Effector memory CD4-positive, alpha-beta T cell (primary cell): Measurements from ENCODE around the gene GATA3.

ENCODE experiments used
- DNase-seq, 3 donors: peaks; one replicate each; pipeline ENCODE4 v3.0.0-alpha.2; 2020
- H3K27ac ChIP-seq: 2 replicates; pipeline ENCODE4 v1.7.0; 2013; ENCODE audit warnings: mild to moderate bottlenecking, low read length, moderate library complexity; ENCODE audit not compliant: insufficient read depth, poor library complexity, severe bottlenecking
- H3K27me3 ChIP-seq: replicated peaks from 2 replicates; pipeline ENCODE4 v1.7.0; 2013; ENCODE audit warnings: mild to moderate bottlenecking, low read length; ENCODE audit not compliant: insufficient read depth, control insufficient read depth, poor library complexity, severe bottlenecking
- H3K36me3 ChIP-seq: 2 replicates; pipeline ENCODE4 v1.7.0; 2013; ENCODE audit warnings: mild to moderate bottlenecking, low read length, moderate library complexity; ENCODE audit not compliant: control insufficient read depth, insufficient read depth
- H3K4me1 ChIP-seq: 2 replicates; pipeline ENCODE4 v1.7.0; 2013; ENCODE audit warnings: low read length, mild to moderate bottlenecking; ENCODE audit not compliant: control insufficient read depth, insufficient read depth, poor library complexity, severe bottlenecking
- H3K4me3 ChIP-seq: 2 replicates; pipeline ENCODE4 v1.7.0; 2013; ENCODE audit warnings: low read length, low read depth, mild to moderate bottlenecking; ENCODE audit not compliant: insufficient read depth, poor library complexity, severe bottlenecking
- H3K9me3 ChIP-seq: 2 replicates; pipeline ENCODE4 v1.7.0; 2013; ENCODE audit warnings: mild to moderate bottlenecking, low read length, moderate library complexity; ENCODE audit not compliant: control insufficient read depth

GATA3 gene

DNA sequence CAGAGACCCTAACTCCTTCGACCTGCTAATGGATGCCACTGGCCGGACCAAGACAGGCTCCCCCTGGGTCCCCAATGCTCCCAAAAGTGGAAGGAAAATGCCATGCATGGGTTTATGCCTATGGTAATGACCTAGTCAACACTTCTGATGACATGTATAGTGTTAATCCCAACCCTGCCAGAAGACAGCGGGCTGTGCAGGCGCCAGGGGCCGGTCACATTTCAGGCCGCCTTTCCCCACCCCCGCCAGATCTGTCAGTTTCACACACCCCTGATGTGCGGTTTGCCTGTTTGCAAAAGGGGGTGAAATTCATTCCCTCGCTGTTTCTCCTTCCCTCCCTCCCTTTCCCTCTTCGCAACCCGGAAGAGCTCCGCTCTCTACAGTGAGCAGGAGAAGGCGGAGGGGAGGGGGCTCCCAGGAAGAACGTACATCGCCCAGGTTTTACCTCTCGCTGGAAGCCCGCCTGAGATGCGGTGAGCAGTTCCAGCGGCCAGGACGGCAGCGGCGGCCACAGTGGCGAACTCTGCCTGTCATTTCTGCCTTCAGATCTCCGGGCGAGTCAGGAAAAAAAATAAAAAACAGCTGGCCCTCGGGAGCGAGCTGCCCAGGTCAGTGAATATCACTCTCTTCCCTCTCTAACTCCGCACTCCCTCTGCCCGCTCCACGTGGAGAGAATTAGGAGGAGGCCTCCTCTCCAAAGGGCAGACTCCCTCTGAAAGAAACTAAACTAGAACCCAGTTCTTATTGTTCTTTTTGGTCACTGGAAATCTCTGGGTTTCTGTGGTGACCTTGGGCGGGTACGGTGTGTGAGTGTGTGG, 9.4 kb upstream of the GATA3 start:
- H3K36me3 ChIP-seq: no peaks in the 10 kb centered on the region
- H3K4me1 ChIP-seq: peaks cover 75% of the 10 kb centered on the region
- DNase-seq: no peak
- H3K4me3 ChIP-seq: peak overlapping the region; percentile 17
- no peak overlapping the region for H3K27ac ChIP-seq
- peaks cover 97% of the 10 kb centered on the region for H3K27me3 ChIP-seq
- H3K9me3 ChIP-seq: no peaks in the 10 kb centered on the region

DNA sequence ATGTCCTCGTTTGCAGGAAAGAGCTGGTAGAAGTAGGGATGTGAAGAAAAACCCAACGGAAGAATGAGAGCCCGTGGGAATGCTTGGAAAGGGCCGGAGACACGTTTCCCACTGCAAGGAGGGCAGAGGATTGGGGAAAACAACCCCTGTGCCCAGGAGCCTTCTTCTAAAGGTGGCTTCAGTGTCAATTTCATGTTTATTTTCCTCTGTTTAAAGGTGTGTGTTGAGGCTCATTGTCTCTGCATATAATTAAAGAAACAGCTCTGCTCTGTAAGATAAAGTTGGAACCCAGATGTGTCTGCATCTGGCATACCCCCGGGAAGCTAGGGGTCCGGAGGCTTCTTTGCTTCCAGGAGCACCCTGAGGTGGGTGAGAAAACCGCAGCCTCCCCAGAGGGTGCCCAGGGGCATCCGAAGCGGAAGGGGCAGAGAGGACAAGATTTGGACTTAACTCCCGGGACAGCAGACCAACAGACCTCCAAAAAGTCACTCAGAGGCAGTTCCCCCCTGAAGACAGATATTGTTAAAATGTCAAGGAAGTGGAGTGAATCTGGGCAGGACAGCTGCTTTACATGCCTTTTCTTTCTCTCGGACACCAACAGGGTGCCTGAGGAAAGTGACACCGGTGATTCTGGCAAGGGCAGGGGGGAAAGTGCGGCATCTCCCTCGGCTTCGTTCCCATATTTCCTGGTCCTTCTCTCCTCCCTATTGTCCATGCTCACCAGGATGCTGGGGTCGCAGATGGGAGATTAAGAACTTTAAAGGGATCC, 8.6 kb upstream of the GATA3 start:
- H3K27me3 ChIP-seq: peaks cover 97% of the 10 kb centered on the region
- no peaks in the 10 kb centered on the region for H3K9me3 ChIP-seq
- H3K36me3 ChIP-seq: no peaks in the 10 kb centered on the region
- peak overlapping the region; percentile 17 for H3K4me3 ChIP-seq
- H3K4me1 ChIP-seq: peaks cover 83% of the 10 kb centered on the region
- no peak overlapping the region for H3K27ac ChIP-seq
- DNase-seq: no peak

DNA sequence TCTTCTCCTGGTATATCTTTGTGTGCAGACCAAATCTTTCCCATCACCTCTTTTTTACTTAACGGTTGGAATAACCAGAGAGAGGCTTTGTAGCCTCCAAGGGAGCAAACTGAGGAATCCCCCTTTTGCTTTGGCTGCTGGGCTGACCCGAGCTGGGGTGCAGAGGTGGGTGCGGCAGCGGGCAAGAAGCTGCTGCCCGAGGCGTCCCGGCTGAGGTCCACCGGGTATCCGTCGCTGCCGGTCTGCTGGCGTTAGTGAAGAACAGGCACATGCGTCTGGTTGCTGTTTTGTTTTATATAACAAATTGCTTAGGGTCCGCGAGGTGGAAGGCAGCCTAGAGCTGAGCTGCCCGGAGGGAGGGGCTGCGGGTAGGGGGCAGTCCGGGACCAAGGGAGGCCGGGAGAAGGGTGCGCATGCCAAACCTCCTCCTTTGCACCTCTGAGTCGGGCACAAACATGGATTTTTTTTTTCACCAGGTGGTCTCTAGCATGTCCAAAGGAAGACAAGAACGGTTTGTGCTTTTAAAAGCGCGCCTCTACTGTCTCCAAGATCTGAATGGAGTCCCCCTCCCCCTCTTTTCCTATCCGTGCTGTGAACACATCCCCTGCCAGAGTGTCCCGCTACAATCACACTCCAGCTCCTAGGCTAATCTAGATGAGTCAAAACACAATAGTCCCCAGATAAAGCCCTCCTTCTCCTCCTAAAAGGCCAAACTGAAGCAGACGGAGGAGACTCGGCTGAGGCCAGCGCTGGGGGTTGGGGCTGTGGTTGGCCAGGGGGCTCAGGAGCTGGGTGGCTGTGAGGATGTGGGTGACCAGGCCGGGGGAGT, 6.8 kb upstream of the GATA3 start:
- H3K4me3 ChIP-seq: no peak overlapping the region
- no peak overlapping the region for H3K27ac ChIP-seq
- no peaks in the 10 kb centered on the region for H3K36me3 ChIP-seq
- peaks cover 97% of the 10 kb centered on the region for H3K27me3 ChIP-seq
- H3K9me3 ChIP-seq: no peaks in the 10 kb centered on the region
- peaks cover 88% of the 10 kb centered on the region for H3K4me1 ChIP-seq
- no peak for DNase-seq

DNA sequence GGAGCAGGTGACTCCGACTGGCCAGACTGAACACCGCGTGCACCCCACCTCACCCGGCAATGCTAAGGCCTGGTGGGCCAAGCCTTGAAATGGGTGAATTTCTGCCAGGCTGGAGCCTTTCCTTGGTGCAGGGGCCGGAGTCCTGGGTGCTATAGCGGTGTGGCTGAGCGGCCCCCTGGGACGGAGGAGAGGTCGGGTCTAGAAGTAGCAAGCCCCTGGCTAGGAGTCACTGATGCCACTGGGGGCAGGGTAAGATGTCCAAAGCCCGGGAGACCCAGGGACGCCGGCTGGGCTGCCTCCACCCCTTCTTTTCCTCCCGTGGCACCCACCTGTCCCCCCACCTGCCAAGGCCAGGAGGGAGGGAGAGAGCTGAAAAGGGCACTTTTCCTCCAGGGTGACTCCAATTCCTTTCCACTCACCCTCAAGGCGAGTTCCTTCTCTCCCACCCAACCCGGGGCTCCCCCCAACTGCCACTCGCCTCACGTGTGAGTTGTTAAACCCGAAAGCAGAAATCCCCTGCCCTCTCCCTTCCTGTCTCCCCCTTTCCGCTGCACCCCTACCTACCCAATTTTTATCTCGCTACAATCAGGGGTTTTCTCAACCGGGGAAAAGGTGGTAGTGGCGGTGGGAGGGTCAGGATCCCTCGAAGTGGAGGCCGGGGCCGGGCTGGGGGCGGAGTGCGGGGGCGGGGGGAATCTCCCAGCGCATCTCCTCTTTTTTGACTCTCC, 6.0 kb upstream of the GATA3 start:
- Histone ChIP-seq H3K27me3 (peaks cover 95% of the 10 kb centered on the region), H3K9me3 (no peaks in the 10 kb centered on the region), H3K4me3 (peak overlapping the region; percentile 57), H3K4me1 (peaks cover 89% of the 10 kb centered on the region), H3K27ac (no peak overlapping the region), H3K36me3 (no peaks in the 10 kb centered on the region)
- DNase-seq: peak; percentile 60 to 77 (median 69)

DNA sequence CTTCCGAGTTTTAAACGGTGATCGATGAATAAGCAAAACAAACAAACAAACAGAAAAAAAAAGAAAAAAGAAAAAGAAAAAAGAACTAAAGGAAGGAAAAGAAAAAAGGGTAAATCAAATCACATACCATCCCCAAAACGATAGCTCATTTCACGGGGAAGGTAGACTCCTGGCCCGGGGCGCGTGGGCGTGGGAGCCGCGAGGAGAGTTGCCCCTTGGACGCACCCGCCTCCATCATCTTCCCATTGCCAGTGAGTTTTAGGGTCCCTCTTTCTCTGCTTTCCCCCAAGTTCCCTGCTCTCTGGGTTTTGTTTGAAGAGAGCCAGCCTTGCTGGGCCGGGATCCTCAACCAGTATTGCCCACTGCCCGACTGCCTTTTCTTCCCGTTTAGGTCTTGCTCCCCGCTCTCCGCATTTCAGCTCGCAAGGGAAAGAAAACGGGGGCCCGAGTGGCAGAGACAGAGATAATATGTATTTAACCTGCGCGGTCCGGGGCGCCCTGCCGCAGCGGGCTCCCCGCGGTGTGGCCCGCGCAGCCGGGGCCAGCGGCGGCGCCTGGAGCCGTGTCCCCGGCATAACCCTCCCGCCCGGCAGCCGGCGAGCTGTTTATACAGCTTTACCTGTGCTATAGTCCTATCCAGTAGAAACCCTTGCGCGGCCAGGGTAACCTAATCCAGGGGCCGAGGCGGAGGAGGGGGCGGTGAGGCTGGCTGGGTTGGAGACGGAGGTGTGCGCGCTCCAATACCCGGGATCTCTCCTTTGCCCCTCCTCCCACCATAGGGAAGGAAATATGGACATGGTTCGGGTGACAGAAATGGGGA, 5.2 kb upstream of the GATA3 start:
- H3K27me3 ChIP-seq: peaks cover 87% of the 10 kb centered on the region
- peaks cover 83% of the 10 kb centered on the region for H3K4me1 ChIP-seq
- H3K9me3 ChIP-seq: no peaks in the 10 kb centered on the region
- no peaks in the 10 kb centered on the region for H3K36me3 ChIP-seq
- H3K4me3 ChIP-seq: peak overlapping the region; percentile 57
- H3K27ac ChIP-seq: peak overlapping the region; percentile 16
- DNase-seq: no peak

DNA sequence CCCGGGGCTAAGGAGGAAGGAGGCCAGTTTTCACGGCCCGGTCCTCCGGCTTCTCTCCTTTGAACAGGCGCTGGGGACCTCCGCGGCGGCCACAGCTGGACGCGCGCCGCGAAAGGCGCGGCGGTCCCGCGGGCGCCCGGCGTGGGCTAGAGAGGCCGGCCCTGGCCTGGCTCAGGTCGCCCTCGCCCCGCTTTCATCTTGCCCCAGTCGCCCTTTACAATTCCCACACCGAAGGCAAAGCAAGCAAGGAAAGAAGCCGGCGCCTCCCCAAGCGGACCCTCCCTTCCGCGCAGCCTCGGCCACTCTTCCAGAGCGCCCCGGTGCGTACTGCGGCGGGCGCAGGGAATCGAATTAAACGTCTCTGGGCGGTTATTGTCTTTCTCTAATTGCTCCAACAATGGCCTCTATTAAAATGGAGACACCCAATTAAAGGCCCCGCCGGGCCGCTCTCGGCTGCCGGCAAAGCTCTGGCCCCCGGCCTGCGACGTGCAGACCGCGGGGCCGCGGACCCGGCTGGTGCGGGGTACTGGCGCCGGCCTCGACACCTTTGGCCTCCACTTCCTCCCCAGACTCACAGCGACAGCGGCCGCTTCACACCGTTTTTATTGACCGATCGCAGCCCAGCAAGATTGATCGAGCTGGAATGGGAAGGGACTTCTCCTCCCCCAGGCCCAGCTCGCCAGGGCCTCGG, 4.5 kb upstream of the GATA3 start:
- H3K4me3 ChIP-seq: peak overlapping the region; percentile 57
- peaks cover under 1% of the 10 kb centered on the region for H3K36me3 ChIP-seq
- H3K4me1 ChIP-seq: peaks cover 75% of the 10 kb centered on the region
- peaks cover 80% of the 10 kb centered on the region for H3K27me3 ChIP-seq
- no peak for DNase-seq
- peak overlapping the region; percentile 16 for H3K27ac ChIP-seq
- no peaks in the 10 kb centered on the region for H3K9me3 ChIP-seq

DNA sequence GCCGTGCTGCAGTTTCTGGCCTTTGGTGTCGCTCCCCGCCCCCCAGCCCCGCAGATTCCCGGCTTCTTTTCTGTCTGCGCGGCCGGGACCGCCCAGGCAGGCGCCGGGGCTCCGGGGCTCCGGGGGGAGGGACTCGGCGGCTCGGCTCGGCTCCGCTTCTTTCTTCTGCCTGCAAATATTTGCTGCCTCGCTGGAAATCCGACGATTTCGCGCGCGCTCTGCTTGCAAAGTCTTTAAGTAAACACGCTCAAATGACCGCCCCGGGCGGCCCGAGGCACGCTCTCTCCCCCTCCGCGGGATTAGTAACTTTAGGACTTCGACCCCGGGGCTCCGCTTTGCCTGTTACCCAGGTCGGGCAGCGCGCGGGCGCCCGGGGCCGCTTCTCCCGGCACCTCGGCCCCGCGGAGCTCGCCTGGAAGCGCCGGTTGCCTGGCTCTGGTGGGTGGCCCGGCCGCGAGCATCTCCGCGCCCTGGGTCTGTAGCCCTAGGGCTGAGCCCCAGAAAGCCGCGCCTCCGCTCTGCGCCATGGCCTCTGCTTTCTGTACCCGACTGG, 3.9 kb upstream of the GATA3 start:
- DNase-seq: peak in 1 of 3 donors; percentile 4
- H3K9me3 ChIP-seq: no peaks in the 10 kb centered on the region
- H3K36me3 ChIP-seq: peaks cover 6% of the 10 kb centered on the region
- H3K4me1 ChIP-seq: peaks cover 69% of the 10 kb centered on the region
- H3K27me3 ChIP-seq: peaks cover 73% of the 10 kb centered on the region
- H3K27ac ChIP-seq: no peak overlapping the region
- peak overlapping the region; percentile 57 for H3K4me3 ChIP-seq

DNA sequence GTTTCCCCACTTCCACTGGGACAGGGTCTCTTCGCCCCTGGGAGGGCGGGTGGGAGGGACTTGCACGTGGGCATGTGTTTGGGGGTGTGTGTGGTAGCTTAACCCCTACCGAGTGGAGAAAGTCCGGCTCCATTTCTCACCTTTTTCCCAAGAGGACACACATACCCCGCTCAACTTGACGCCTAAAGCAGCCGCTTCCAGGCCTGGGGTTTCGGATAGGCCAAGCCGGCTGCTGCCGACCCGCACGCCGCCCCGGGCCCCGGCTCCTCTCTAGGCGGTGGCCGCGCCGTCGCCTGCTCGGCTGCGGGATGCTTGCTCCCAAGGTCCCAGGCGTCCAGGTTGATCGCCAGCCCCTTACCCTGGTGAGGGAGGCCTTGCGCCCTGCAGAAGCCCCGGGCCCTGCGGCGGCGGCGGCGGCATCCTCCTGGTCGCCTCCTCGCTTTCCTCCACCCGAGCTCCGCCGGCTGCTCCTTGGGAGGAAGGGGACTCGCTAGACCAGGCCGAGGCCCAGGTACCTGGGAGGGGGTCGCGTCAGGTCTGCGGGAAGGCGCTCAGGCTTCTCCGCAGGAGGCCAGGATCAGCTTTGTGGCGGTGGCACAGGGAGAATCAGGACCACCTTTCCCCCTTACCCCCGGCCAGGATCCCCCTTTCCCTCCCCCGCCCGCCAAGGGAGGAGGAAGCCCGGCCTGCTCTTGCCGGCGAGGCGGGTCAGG, 3.2 kb upstream of the GATA3 start:
- no peak for DNase-seq
- peak overlapping the region; percentile 57 for H3K4me3 ChIP-seq
- no peaks in the 10 kb centered on the region for H3K9me3 ChIP-seq
- peaks cover 63% of the 10 kb centered on the region for H3K4me1 ChIP-seq
- H3K27ac ChIP-seq: peak overlapping the region; percentile 24
- peaks cover 6% of the 10 kb centered on the region for H3K36me3 ChIP-seq
- H3K27me3 ChIP-seq: peaks cover 67% of the 10 kb centered on the region
